Nephron progenitor cell (in vitro differentiated cells): ENCODE measurements around the gene KIF20B.
A peak's percentile ranks its signal among the peaks of the same experiment; 100 is the strongest.

Experiments
- DNase-seq: peaks from one replicate; pipeline ENCODE4 v3.0.0; 2021
- H3K27ac Mint-ChIP-seq: 2 replicates; pipeline ENCODE4 v1.8.0; 2021; ENCODE audit warnings: mild to moderate bottlenecking, moderate library complexity, mixed read lengths
- H3K27me3 Mint-ChIP-seq: 2 replicates; pipeline ENCODE4 v1.8.0; 2021; ENCODE audit warnings: mild to moderate bottlenecking, low read depth, mixed read lengths; ENCODE audit not compliant: poor library complexity
- H3K36me3 Mint-ChIP-seq: 2 replicates; pipeline ENCODE4 v1.8.0; 2021; ENCODE audit warnings: low read depth, mixed read lengths
- H3K4me1 Mint-ChIP-seq: 2 replicates; pipeline ENCODE4 v1.8.0; 2021; ENCODE audit warnings: mixed read lengths
- H3K4me3 Mint-ChIP-seq: 2 replicates; pipeline ENCODE4 v1.8.0; 2021; ENCODE audit warnings: mild to moderate bottlenecking, moderate library complexity, mixed read lengths
- H3K9me3 Mint-ChIP-seq: 2 replicates; pipeline ENCODE4 v1.8.0; 2021; ENCODE audit warnings: mild to moderate bottlenecking, moderate library complexity, mixed read lengths
- TF ChIP-seq, protein P1 (sequence below): fragments of 200-600 bp; sonication (generic); IDR thresholded peaks from 2 replicates; pipeline ENCODE4 v1.5.0; 2021; ENCODE audit warnings: antibody characterized with exemption

KIF20B gene

DNA sequence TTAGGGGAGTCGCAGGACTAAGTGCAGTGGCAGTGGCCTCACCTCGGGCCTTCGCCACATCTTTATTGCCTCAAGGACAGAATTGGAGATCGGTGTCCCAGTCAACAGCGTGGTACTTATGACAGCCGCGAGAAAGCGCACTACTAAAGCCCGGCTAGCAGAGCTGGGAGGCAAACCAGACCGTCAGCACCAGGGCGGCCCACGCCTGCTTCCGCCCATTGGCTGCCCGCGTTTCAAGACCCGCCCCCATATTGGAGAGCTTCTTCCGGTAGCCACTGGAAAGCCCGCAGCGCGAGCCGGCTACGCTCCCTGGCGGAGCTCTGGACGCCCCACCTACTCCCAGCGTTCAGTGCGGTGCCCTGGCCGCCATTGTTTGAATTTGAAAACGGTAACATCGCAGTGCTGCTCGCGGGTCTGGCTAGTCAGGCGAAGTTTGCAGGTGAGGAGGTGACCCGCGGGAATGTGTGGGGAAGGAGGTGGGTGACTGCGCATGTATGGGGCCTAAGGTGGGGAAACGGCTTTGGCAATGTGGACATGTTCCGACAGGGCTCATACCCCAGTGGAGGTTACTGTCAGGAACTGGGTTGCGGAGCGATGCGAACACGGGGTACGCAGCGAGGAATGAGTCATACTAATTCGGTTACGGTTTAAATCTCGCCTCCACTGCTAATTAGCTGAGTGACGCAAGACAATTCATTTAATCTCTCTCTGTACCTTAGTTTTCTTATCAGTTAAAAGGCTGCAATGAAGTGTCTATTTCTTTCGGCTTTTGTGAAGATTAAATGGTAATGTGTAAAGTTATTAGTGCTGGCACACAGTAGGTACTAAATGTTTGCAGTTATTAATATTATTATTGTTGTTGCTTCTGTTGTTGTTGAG is at the start of gene KIF20B:
TSS of gene KIF20B (plus strand) at position 349 of the 879 bp plus-strand sequence. CDS start 3,705 bp downstream, outside the sequence.
- Mint-ChIP-seq H3K27ac (peak within 1 kb of the TSS; percentile 99), H3K4me3 (peak within 1 kb of the TSS; percentile 100), H3K4me1 (peaks cover 44% of the 10 kb centered on the region), H3K36me3 (peaks cover 21% of the 10 kb centered on the region), H3K9me3 (no peaks in the 10 kb centered on the region), H3K27me3 (no peaks in the 10 kb centered on the region)
- TF ChIP-seq, protein P1, sequence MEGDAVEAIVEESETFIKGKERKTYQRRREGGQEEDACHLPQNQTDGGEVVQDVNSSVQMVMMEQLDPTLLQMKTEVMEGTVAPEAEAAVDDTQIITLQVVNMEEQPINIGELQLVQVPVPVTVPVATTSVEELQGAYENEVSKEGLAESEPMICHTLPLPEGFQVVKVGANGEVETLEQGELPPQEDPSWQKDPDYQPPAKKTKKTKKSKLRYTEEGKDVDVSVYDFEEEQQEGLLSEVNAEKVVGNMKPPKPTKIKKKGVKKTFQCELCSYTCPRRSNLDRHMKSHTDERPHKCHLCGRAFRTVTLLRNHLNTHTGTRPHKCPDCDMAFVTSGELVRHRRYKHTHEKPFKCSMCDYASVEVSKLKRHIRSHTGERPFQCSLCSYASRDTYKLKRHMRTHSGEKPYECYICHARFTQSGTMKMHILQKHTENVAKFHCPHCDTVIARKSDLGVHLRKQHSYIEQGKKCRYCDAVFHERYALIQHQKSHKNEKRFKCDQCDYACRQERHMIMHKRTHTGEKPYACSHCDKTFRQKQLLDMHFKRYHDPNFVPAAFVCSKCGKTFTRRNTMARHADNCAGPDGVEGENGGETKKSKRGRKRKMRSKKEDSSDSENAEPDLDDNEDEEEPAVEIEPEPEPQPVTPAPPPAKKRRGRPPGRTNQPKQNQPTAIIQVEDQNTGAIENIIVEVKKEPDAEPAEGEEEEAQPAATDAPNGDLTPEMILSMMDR: no peak
- peak; percentile 95 for DNase-seq

GRCh38 chr10:89651916-89652573 is 49.3 kb upstream of the KIF20B start:
- Mint-ChIP-seq H3K27ac (no peak overlapping the region), H3K4me1 (peaks cover 4% of the 10 kb centered on the region), H3K27me3 (no peaks in the 10 kb centered on the region), H3K36me3 (peaks cover 18% of the 10 kb centered on the region), H3K4me3 (no peak overlapping the region), H3K9me3 (peaks cover 33% of the 10 kb centered on the region)
- TF ChIP-seq, protein P1: no peak
- no peak for DNase-seq

DNA sequence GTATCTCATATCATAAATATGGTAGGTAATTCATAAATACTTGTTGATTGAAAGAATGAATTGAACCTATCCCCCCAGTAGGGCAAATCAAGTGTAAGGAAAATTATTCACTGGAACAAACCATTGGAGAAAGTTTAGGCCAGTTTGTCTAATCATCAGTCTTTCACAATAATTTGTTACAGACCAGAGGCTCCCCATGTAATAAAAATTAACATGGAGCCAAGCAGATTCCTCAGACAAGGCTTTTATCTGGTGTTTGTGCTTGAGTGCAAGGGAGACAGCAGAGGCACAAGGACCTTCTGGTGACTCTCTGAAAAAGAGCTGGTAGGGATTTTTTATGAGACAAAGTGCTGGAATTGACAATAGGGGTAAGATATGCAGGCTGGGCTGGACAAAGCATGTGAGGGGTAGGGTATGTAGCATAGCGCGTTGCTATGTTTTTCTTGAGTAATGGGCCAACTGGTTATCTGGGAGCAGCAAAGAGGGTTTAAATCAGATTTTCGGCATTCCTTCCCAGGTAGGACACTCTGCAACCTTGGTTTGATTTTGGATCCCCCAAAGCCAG is 48.5 kb upstream of the KIF20B start:
- Mint-ChIP-seq H3K27ac (no peak overlapping the region), H3K27me3 (no peaks in the 10 kb centered on the region), H3K36me3 (peaks cover 18% of the 10 kb centered on the region)

DNA sequence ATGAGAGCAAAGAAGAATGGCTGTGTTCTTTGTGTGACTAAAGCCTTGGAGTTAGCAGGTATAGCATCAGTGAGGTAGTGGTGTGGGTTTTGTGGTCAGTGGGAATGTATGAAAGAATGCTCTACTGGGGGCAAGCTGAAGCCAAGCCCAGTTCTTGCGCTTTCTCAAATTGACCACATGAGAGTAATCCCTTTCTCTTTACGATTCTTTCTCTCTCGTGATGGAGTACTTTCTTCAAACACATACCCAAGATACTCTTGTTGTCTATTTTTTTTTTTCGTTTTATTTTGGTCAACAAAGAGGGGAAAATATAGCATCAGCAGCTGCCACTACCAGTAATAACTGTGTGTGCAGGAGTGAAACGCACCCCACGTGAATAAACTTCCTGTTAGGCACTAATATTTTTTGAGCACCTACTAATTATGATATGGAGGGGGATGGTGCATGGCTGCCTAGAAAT is 48.0 kb upstream of the KIF20B start:
- Mint-ChIP-seq H3K9me3 (peaks cover 32% of the 10 kb centered on the region), H3K27me3 (no peaks in the 10 kb centered on the region), H3K4me3 (no peak overlapping the region), H3K27ac (no peak overlapping the region), H3K36me3 (peaks cover 18% of the 10 kb centered on the region), H3K4me1 (no peaks in the 10 kb centered on the region)
- DNase-seq: no peak
- TF ChIP-seq, protein P1: no peak

More for the DNA sequence above, 48.5 kb upstream of the KIF20B start:
- Mint-ChIP-seq H3K4me1 (no peaks in the 10 kb centered on the region), H3K9me3 (peaks cover 36% of the 10 kb centered on the region), H3K4me3 (no peak overlapping the region)
- TF ChIP-seq, protein P1: no peak
- DNase-seq: no peak

DNA sequence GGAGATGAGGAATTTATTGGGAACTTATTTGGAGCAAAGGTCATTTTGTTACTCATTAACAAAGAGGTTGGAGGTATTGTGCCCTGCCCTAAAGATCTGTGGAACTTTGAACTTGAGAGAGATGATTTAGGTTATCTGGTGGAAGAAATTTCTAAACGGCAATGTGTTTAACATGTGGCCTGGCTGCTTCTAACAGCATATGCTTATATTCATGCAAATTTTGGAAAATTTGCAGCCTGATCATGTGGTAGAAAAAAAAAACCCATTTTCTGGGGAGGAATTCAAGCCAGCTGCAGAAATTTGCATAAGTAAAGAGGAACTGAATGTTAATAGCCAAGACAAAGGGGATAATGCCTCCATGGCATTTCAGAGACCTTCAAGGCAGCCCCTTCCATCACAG is 45.7 kb upstream of the KIF20B start:
- H3K9me3 Mint-ChIP-seq: peaks cover 19% of the 10 kb centered on the region
- H3K27me3 Mint-ChIP-seq: peaks cover 3% of the 10 kb centered on the region
- no peak overlapping the region for H3K27ac Mint-ChIP-seq
- TF ChIP-seq, protein P1: no peak
- peaks cover 5% of the 10 kb centered on the region for H3K36me3 Mint-ChIP-seq
- DNase-seq: no peak
- H3K4me3 Mint-ChIP-seq: no peak overlapping the region
- H3K4me1 Mint-ChIP-seq: peaks cover 11% of the 10 kb centered on the region
